GM19397 (cell line): ENCODE data around the gene RNF11.

ENCODE experiments used
- ATAC-seq: cut with Tn5 transposase; IDR thresholded peaks from one replicate; pipeline ENCODE4 v1.9.1; 2021; ENCODE audit warnings: mild to moderate bottlenecking, moderate library complexity; ENCODE audit not compliant: unreplicated experiment

RNF11 gene

GRCh38 chr1:51310871-51311613, 75.0 kb downstream of the RNF11 start:
- ATAC-seq: no peak

GRCh38 chr1:51311826-51312225, 75.8 kb downstream of the RNF11 start:
- ATAC-seq: no peak

- no peak for ATAC-seq
Observed at GRCh38 chr1:51312718-51313117, 76.6 kb downstream of the RNF11 start.

DNA sequence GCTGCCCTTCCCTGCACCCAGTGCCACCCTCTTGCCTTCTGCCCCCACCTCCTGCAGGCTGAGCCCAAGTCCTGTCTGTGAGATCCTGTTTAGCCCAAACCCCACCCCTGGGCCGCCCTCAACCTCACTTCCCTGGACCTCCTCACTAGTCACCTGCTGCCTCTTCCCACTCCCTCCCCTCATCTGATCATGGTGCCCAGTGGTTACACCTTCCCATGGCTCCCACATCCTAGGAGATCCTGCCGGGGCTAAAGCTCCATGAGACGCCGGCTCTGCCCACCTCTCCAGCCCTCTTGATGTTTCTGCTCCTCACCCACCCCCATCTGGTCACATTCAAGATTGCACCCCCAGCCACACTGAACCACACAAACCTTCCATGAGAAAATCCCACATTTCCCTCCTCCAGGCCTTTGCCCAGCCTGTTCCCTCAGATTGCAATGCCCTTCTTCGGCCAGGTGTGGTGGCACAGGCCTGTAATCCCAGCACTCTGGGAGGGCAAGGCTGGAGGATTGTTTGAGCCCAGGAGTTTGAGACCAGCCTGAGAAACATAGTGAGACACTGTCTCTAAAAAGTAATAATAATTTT, 77.3 kb downstream of the RNF11 start:
- ATAC-seq: no peak

GRCh38 chr1:51313961-51314777, 78.1 kb downstream of the RNF11 start:
- ATAC-seq: no peak

DNA sequence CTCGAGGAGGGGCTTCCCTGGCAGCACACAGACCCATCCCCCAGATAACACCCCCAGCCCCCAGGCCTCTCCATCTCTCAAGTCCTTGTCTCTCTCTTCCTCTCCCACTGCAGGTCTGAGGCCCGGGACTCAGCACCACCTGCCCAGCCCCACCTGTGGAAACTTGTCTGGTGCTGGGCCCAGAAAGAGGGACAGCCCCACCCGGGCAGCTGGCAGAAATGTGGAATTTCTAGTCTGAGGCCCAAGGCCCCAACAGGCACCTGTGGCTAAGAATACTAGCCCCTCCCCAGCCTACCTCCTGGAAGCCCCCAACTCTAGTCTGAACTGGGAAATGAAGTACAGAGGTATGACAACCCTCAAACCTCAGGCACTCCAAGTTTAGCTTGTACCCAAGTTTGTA, 78.9 kb downstream of the RNF11 start:
- ATAC-seq: no peak

DNA sequence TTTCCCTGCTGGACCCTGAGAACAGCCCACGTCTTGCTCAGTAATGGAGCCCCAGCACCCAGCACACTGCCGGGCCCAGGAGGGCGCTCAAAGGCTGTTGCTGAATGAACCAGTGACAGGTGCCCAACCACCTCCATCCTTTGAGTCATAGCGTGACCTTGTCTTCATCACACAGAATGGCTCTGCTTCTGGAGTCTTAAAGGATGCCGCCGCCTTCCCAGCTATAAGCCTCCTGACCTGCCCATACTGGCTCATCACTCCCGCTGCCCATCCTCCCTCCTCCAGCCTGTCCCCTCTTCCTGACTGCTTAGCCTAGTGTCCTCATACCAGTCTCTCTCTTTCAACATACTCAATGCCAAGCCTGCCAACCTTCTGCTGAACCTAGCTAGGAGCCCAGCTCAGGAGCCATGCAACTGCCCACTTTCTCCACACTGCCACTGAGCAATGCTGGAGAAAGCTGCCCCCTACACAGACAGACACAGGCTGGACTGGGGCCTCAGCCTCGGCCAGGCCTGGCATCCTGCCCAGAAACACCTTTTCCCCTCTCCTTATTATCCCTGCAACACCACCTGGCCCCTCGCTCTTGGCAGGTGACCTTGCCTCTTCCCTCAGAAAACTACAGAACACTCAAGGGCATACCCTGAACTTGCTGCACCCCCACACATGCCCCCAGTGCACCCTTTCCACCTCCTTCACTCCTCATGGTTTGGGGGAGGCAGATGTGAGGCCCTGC, 80.2 kb downstream of the RNF11 start:
- no peak for ATAC-seq

DNA sequence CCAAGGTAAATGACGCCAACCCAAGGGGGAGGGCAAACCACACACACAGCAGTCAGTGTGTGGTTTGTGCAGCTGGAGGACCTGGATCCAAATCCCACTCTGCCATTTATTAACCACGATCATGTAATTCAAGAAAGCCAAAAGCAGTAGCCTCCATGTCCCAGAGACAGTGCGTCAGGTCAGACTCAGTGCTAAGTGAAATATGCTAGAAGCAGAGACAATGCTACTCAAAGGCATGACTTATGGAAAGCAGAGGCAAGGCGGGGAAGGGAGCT, 80.7 kb downstream of the RNF11 start:
- ATAC-seq: no peak

DNA sequence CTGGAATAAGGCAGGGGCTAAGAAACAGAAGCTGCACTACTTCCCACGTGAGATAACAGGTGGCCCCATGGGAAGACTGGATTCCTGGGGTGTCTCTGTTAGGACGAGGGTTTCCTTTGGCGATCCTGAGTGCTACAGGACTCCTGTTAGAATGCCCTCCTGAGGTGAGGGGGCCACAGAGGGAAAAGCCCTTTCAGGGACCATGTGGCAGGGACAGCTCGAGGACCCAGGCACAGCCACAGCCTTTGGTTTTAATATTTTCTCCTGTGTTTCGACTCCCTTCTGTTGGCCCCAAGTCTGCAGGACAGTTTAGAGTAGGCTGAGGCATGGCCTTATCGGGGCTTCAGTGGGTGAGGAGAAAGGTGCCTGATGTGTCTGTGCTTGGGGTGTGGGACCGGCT, 81.7 kb downstream of the RNF11 start:
- ATAC-seq: no peak

GRCh38 chr1:51320967-51321923, 85.2 kb downstream of the RNF11 start:
- ATAC-seq: no peak

DNA sequence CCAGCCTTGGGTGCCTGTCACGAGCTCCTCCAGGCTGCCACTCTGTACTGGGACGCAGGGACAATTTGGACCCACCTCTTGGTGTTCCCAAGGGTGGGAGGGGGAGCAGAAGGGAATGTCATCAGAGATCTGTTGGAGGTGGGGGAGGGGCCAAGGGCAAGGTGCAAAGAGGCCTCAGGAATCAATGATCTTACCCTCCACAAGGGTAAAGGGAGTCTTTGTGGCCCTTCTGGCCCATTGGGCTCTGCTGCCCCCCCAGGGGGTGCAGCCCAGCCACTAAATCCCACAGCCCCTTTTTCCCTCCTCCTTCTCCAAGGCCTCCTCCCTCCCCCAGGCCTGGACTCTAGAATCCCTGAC, 85.8 kb downstream of the RNF11 start:
- ATAC-seq: no peak

DNA sequence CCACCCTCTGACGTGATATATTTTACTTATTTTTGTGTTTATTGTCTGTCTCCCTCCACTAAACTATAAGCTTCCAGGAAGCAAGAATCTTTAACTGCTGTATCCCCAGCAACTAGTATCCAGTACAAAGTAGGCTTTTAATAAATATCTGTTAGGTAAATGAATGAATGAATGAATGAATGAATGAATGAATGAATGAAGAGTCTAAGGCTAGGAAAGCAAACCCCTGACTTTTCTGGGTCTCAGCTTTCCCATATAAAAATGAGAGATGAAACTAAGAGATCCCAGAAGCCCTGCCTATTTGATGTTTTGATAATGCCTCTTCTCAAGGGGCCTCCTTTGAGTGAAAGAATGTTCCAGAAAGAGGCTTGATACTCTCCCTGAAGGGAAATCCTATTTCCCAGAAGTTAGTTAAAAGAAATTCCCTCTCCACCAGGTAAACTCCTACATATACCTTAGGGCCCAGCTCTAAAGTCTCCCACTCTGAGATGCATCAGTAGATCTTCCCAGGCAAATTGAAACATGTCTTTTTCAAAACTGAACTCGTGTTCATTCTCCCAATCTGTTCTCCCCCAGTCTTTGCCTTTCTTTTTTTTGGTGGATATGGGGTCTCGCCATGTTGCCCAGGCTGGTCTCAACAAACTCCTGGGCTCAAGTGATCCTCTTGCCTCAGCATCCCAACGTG, 86.5 kb downstream of the RNF11 start:
- no peak for ATAC-seq
